Stimulated activated CD8-positive, alpha-beta memory T cell treated with anti-CD3 and anti-CD28 coated beads, Interleukin-4, amount 100 ng/mL, for 24 hours (primary cell): ENCODE results near the gene MYO1G.

Experiments
- DNase-seq: peaks from one replicate; pipeline ENCODE4 v3.0.0-alpha.2; 2020; ENCODE audit warnings: low read depth

The MYO1G gene

DNA sequence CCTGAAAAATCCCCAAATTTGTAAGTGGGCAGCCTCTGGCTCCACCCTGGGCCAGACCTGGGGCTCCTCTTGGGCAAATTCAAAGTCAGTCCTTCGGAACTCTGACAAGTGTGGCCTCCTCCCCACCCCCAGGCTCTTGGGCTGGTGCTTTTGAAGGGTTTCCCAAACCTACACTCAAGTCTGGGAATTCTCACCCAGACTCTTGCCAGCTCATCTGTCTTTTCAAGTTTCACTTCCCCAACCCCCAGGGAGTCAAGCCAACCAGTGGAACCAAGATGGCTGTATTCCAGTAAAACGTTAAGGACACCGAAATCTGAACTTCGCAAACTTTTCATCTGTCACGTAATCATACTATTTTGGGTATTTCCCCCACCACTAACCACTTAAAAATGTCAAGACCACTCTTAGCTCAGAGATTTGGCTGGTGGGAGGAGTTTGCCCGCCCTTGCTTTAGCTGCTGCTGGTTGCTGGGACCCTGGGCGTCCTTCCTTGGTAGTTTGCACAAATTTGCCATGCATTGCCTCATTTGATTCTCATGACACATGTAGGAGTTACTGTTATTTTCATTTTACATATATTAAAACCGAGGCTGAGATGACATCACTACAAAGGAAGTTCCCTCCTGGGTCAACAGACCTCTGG lies 1.7 kb upstream of the MYO1G start:
- peak; percentile 75 for DNase-seq

- DNase-seq: no peak
Observed at GRCh38 chr7:44979481-44980392, 922 bp upstream of the MYO1G start.

GRCh38 chr7:44977959-44978335 lies 868 bp downstream of the MYO1G start:
- DNase-seq: no peak

DNA sequence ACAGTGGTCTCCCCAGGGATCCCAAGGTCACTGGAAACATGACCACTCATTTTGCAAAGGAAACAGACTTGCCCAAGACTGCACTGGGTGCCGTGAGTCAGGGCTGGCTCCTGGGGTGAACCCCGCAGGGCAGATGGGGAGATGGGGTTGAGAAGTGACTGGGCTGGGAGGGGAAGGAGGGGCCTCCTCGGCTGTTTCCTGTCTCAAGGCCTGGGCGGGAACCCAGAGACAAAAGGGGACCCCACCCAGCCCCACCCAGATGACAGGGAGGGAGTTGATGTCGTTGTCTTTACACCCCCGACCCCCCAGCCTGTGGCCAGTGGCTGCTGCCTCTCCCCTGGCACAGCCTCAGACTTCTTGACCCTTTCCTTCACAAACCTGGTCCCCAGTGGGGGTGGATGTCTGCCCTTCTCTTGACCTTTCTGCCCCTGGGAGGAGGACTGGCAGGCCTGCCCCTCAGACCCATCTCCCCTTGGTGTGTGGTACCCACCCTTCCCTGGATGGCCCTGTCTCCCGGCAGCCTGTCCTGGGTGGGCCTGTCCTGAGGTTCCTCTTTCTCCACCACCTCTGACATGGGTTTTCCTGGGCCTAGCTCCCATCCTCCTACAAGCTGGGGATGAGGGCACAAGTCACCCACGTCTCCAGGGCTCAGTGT lies 1.4 kb downstream of the MYO1G start:
- peak; percentile 70 for DNase-seq

DNA sequence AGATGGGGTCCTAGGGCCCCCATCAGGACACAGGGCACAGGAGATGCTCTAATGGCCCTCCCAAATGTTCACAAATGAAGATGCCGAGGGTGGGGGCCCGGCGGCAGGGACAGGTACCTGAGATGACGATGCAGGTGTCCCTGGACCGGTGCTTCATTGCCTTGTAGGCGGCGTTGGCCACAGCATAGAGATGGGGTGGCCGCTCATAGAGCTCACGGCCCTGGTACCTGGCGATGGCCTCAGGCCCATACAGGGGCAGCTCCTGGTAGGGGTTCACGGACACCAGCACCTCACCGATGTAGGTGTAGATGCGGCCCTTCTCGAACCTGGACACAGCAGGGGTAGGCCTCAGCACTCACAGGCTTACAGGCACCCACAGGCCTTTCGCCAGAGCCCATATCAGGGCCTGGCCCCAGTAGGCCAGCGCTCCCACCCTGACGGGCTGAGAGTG lies 2.0 kb downstream of the MYO1G start:
- no peak for DNase-seq

- DNase-seq: no peak
Observed at GRCh38 chr7:44976040-44976745, 2.6 kb downstream of the MYO1G start.

DNA sequence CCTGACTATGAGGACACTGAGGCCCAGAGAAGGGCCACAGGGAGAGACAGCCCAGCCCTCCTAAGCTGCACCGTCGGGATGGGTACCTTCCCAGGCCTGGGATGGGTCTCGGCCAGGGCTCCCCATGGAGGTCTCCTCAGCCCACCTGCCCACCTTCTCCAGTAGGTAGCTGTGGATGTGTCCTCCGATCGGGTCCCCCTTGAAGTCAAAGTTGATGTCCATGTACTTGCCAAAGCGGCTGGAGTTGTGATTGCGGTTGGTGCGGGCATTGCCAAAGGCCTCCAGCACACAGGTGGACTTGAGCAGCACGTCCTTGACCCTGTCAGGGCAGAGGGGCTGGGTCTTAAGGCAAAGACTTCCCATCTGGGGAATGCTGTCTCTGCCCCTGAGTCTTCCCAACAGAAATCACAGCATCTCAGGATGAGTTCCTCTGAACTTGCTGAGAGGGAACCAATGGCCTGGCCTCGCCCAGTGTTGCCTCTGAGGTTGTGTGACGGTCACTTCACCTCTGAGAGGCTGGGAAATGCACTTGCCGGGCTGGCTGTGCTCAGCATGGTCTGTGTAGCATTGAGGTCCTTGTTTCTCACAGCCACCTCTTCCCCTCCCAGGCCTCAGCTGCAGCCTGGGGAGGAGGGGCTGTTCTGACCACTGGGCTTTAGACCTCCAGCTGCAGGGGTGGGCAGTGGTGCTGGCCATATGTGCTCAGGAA lies 3.3 kb downstream of the MYO1G start:
- DNase-seq: no peak

DNA sequence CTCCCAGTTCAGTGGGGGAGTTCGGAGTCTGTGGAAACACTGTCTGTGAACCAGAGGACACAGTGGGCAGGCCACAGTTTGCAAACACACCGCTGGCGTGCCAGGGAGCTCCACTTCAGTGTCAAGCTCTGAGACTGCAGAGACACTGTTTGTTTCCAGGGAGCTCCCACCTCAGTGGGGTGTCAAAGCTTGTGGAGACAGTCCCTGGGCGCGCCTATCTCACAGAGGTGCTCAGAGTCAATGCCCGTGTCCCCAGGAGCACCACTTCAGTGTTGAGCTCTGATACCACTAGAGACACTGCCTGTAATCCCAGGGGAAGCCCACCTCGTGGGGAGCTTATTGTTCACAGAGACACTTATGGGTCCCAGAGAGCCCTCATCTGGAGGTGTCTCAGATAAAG lies 4.3 kb downstream of the MYO1G start:
- no peak for DNase-seq

DNA sequence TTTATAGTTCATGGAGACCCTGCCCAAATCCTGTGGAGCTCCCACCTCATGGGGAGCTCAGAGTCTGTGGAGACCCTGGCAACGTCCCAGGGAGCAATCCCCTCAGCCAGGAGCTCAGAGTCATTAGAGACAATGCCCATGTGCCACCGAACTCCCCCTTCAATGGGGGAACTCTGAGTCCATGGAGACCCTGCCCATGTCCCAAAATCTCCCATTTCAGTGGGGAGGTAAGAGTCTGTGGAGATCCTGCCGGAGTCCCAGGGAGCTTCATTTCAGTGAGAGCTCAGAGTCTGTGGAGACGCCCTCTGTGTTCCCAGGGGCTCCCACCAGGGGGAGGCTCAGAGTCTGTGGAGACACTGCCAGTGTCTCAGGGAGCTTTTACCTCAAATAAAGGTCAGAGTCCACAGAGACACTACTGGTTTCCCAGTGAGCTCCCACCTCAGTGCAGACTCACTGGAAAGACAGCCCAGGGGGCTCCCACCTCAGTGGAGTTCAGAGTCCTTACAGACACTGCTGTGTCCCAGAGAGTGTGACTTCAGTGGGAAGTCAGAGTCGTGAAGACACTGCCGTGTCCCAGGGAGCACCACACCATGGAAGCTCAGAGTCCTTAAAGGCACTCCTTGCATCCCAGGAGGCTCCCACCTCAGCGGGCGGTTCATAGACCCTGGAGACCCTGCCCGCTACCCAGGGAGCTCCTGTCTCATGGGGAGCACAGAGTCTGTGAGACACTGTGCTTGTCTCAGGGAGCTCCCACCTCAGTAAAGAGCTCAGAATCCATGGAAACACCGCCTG lies 5.0 kb downstream of the MYO1G start:
- DNase-seq: no peak

DNA sequence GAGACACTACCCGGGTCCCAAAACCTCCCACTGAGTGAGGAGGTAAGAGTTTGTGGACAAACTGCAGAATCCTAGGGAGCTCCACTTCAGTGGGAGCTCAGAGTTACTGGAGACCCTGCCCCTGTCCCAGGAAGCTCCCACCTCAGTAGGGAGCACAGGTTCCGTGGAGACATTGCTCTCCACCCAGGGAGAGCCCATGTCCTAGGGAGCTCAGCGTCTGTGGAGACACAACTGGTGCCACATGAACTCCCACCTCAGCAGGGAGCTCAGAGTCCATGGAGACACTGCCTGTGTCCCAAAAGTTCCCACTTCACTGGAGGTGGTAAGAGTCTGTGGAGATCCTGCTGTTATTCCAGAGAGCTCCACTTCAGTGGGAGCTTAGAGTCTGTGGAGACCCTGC lies 6.3 kb downstream of the MYO1G start:
- DNase-seq: no peak

DNA sequence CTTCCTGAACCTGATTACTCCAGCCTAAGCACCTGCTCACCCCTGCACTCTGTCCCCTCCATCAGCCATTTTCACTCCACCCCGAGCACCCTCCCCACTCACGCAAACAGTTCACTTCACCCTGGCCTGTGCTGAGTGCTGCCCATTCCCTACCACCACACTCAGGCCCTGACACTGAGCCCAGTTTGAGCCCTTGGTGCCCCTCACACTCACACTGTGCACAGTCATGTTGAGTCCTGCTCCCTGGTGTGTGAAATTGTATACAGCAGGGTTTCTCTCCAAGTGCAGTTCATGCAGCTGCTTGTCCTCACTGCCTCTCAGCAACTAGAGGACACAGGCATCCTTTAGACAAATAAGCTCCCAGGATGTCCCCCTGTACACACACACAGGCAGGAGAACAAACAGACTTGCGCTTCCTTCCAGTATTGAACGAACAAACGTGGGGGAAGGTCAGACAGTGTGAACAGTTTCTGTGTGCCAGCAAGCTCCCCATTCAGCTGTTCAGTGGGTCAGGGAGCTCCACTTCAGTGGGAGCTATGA lies 6.8 kb downstream of the MYO1G start:
- no peak for DNase-seq

DNA sequence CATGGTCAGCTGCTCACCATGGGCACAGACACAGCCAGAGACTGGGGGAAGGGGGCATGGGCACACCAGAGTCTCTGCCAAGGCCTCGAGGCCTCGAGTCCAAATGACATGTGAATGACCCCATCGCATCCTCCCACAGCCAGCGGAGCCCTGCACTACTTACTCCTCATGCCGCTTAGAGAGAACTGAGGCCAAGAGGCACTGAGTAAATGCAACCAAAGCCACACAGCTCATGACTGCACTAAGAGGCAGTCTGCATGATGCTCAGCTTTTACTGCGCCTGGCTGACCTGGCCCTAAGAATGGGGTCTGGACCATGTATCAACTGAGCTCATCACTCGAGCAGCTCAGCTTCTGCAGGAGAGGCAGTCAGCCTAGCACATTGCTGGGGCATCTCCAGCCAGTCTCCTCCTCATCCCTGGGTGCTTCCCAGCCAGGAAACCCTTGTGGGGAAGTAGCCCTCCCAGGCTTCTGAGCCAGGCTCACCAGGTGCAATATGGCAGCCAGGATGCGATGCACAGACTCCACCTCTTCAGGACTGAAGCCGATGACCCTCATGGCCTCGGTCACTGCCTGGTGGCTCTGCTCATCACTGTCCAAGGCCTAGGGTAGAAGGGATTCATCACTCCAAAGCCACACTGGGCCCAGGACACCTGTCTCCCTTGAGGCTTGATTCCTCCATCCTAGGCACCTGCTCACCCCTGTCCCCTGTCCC lies 7.5 kb downstream of the MYO1G start:
- DNase-seq: no peak

- DNase-seq: no peak
Observed at GRCh38 chr7:44970523-44971051, 8.2 kb downstream of the MYO1G start.

DNA sequence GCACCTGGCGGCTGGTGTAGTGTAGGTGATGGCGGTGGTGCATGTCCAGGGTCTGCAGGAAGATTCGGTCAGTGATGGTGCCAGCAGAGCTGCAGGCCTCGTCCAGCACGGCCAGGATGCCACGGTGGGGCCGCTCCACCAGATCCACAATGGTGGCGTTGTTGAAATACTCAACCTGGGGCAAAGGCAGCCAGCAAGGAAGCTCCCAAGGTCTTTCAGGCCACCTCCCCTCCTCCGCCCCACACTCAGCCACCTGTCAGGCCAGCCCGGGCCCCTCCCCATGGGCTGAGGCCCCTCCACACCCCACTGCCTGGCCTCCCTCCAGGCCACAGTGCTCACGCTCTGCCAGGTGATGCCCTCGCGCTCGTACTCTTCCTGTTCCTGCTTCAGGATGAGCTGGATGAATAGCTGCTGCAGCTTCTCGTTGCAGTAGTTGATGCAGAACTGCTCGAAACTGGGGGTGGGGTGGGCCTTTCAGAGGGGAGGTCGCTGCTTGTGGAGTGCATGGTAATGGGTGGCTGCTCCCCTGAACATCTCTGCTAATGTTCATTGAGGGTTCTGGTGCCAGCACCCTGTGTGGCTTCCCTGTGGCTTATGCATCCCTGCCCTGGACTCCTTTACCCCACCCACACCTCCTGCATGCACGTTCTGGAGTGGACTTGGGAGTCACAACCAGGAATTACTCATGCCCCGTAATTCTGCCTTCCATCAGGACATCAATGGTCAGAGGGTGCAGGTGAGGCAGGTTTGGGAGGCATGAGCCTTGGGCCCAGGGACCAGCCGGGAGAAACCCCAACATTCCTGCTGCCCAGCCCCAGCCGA lies 8.9 kb downstream of the MYO1G start:
- DNase-seq: no peak

DNA sequence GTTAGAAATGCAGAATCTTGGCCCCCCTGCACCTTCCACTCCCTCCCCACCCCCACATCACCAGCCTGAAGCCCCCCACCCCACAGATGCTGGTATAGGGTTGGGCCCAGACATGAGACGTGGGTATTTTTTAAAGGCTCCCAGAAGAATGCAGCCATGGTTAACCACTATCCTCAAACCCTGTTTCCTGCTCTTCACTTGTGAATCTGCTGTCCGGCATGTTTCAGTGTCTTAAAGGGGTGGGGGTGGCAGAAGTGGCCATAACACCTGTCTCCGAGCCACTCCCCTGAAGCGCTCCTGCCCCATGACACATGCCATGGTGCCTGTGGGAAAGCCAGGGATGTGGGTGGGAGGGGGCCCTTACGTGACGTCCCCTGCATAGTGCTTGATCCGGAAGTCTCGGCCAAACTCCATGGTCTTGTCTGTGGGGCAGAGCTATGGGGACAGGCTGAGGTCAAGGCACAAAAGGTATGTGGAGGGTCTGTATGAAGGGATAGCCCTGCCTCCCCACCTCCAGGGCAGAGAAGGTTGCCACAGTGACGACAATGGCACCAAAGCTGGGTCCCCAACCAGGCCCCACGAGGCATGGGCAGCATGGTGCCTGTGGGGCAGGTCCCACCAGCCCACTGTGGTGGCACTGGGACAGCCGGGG lies 9.6 kb downstream of the MYO1G start:
- no peak for DNase-seq

GRCh38 chr7:44967571-44968446 lies 11.0 kb downstream of the MYO1G start:
- DNase-seq: no peak
